NK-92 treated with Interleukin-12 subunit alpha and Interleukin-12 subunit beta, amount 100 ng/mL, for 24 hours (cell line): Measurements from ENCODE around the gene GABRG3.
"Not testable (repeated sequence)": the region's sequence is repeated elsewhere in the genome, so short reads cannot be mapped to it uniquely, and the experiment has no call there.

Source experiments
- DNase-seq: peaks from one replicate; lab custom pipeline; 2025; lab: John Stamatoyannopoulos, UW

Gene GABRG3

DNA sequence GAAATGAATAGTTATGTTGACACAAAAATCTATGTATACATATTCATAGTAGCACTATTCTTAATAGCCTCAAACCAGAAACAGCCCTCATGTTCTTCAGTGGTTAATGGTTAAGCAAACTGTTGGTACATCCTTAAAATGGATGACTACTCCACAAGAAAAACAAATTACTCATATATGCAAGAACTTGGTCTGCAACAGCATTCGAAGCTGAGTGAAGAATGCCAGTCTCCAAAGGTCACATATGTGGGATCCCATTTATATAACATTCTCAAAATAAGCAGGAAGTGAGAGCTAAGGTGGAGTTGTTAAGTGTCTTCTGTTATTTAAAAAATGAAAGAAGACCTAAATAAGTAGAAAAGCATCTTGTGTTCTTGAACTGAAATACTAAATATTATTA, 365.7 kb downstream of the GABRG3 start:
- no peak for DNase-seq

DNA sequence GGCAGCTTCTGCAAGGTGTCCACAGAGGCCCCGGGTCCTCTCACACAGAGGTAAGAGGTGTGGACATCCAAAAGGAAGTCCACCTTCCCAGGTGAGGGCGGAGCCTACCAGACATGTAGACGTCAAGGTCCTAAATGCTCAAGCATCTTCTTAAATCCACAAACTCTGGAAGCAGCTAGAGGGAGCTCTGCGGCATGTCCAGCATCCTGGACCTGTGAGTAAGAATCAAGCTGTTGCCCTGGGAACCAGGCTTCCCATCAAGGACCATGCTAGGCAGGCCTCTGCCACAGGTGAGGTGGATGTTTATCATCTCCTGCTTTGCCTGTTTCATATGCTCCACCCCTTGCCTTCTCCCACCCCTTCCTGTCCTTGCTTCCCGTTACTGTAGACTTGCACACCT, 368.2 kb downstream of the GABRG3 start:
- no peak for DNase-seq

- DNase-seq: no peak
Observed at GRCh38 chr15:27341780-27342343, 370.9 kb downstream of the GABRG3 start.

- no peak for DNase-seq
Observed at GRCh38 chr15:27342991-27343390, 372.0 kb downstream of the GABRG3 start.

GRCh38 chr15:27352136-27352535, 381.2 kb downstream of the GABRG3 start:
- no peak for DNase-seq

GRCh38 chr15:27353856-27354255, 382.9 kb downstream of the GABRG3 start:
- DNase-seq: no peak

- DNase-seq: peak; percentile 3
Observed at GRCh38 chr15:27358751-27359434, 387.9 kb downstream of the GABRG3 start.

- DNase-seq: no peak
Observed at GRCh38 chr15:27359586-27359985, 388.6 kb downstream of the GABRG3 start.

- DNase-seq: no peak
Observed at GRCh38 chr15:27360316-27360715, 389.3 kb downstream of the GABRG3 start.

GRCh38 chr15:27361438-27361837, 390.5 kb downstream of the GABRG3 start:
- DNase-seq: no peak

DNA sequence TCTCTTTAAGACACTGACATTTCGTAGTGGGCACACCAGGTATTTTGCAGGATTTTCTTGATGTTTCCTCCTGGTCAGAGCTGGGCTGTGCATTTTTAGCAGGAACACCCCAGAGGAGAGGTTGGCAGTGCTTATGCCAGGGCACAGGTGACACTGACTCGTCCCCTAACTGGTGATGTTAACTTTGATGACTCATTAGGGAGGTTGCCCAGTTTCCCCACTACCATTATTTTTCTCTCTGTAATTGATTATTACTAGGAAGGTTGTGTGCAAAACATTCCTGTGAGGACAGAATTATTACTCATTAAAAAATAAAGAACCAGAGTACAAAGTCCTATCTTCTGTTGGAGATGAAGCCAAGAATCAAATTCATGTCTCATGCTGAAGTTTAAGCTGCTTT, 394.5 kb downstream of the GABRG3 start:
- DNase-seq: no peak

DNA sequence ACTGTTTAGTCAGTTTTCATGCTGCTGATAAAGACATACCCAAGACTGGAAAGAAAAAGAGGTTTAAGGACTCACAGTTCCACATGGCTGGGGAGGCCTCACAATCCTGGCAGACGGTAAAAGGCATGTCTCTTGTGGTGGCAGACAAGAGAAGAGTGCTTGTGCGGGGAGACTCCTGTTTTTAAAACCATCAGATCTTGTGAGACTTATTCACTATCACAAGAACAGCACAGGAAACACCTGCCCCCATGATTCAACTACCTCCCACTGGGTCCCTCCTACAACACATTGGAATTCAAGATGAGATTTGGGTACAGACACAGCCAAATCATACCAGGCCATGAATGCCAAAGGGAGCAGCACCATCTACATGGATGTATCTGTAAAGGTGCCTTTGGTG, 406.4 kb downstream of the GABRG3 start:
- not testable (repeated sequence) for DNase-seq

DNA sequence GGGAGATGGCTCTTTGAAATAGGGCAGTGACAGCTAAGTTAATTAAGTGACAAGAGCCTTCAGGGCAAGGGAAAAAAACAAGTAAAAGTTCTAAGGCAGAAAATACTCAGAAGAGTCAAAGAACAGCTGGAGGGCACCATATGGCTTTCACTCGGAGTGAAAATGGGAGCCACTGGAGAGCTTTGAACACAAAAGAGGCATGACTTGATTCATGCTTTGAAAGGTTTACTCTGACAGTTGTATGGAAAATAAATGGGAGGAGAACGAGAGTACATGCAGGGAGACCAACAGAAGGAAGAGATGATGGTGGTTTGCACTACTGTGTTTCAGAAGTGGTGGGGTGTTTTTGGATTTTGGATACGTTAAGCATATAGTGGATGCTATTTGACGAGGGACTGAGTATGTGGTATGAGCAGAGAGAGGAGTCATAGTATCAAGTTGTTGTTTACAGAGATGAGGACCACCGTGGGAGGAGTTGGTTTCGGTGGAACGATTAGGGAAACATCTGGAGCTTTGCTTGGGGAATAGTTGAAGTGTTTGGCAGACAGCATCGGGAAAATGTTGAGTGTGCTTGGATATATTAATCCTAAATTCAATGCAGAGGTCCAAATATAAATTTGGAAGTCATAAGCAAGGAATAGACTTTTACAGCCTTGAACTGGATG, 411.5 kb downstream of the GABRG3 start:
- DNase-seq: no peak

GRCh38 chr15:27383726-27384125, 412.7 kb downstream of the GABRG3 start:
- no peak for DNase-seq

- no peak for DNase-seq
Observed at GRCh38 chr15:27392163-27392562, 421.2 kb downstream of the GABRG3 start.

- no peak for DNase-seq
Observed at GRCh38 chr15:27396521-27396920, 425.5 kb downstream of the GABRG3 start.

GRCh38 chr15:27396996-27397395, 426.0 kb downstream of the GABRG3 start:
- DNase-seq: no peak

DNA sequence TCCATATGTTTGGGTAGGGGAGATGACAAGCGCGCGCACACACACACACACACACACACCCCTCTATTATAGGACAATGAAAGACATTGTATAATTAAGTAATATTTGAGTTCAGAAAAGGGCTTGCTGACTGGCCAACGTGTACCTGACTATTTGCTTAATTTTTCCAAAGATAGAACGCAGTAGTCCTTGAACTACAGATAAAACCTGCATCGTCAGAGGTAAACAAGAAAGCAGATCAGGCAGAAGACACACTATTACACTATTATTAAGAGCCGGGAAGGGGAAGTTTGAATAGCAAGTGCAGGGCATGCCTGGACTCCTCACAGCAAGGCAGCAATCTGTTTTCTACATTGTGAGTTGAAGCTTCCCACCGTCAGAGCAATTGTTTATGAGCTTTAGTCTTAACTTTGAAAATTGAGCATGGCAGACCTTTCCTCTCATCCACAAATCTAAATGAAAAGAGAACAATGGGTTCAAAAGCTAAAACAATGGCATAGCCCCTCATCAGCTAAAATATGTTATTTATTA, 427.7 kb downstream of the GABRG3 start:
- DNase-seq: no peak

DNA sequence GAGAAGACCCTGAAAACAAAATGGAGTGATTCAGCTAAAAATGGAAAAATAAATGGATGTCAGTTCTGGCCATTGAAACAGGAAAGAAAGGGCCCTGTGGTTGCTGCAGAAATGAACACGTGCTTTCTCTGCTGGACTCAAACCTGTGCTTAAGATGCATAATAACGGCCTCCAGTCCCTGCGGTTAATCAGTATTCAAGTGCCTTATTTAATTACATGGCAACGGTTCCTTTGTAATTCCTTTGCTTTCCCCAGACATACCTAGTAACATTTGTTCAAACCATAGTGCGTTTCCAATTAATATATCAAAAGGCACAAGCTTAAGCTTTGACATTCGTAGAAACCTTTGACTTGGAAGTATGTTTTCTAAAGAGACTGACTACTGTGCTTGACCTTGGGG, 428.3 kb downstream of the GABRG3 start:
- no peak for DNase-seq

- no peak for DNase-seq
Observed at GRCh38 chr15:27401471-27401870, 430.5 kb downstream of the GABRG3 start.

GRCh38 chr15:27408428-27408827, 437.4 kb downstream of the GABRG3 start:
- no peak for DNase-seq

GRCh38 chr15:27410996-27411605, 440.1 kb downstream of the GABRG3 start:
- no peak for DNase-seq

GRCh38 chr15:27412415-27412814, 441.4 kb downstream of the GABRG3 start:
- no peak for DNase-seq
